Transverse colon (tissue), 4 donors: ENCODE data around the gene ROBO1.

Experiments used
- CTCF ChIP-seq, 5 experiments: fragments of 200-600 bp in 3 of 5; fragments of 450-650 bp in 2 of 5; sonication (generic) in 3 of 5; IDR thresholded peaks; 1 replicate in 2 of 5; 2 replicates in 3 of 5; pipeline ENCODE4 v1.5.1; 2016 to 2017; ENCODE audit warnings: antibody characterized with exemption in 5 of 5, inconsistent platforms in 3 of 5, mild to moderate bottlenecking in 2 of 5, moderate library complexity in 1 of 5
- EP300 ChIP-seq: sonication (generic); formaldehyde crosslinking; IDR thresholded peaks from one replicate; pipeline ENCODE4 v1.6.1; 2017; ENCODE audit warnings: antibody characterized with exemption, low read depth
- POLR2A ChIP-seq: fragments of 450-650 bp; IDR thresholded peaks from one replicate; pipeline ENCODE4 v1.6.1; 2016; ENCODE audit warnings: antibody characterized with exemption, mild to moderate bottlenecking, moderate library complexity
- POLR2AphosphoS5 ChIP-seq, 3 donors: sonication (generic); formaldehyde crosslinking; IDR thresholded peaks; one replicate each; pipeline ENCODE4 v1.6.1; 2016; ENCODE audit warnings: antibody characterized with exemption in 3 of 3

- TF ChIP-seq CTCF (IDR thresholded peaks at IDR 0.05) (no peak), POLR2A (no peak), POLR2AphosphoS5 (IDR thresholded peaks at IDR 0.05) (no peak), EP300 (no peak)
Measured at GRCh38 chr3:78900880-78901279, 866.9 kb downstream of the ROBO1 start.
